ENCODE data around the gene MYO15B.

Gene MYO15B

DNA sequence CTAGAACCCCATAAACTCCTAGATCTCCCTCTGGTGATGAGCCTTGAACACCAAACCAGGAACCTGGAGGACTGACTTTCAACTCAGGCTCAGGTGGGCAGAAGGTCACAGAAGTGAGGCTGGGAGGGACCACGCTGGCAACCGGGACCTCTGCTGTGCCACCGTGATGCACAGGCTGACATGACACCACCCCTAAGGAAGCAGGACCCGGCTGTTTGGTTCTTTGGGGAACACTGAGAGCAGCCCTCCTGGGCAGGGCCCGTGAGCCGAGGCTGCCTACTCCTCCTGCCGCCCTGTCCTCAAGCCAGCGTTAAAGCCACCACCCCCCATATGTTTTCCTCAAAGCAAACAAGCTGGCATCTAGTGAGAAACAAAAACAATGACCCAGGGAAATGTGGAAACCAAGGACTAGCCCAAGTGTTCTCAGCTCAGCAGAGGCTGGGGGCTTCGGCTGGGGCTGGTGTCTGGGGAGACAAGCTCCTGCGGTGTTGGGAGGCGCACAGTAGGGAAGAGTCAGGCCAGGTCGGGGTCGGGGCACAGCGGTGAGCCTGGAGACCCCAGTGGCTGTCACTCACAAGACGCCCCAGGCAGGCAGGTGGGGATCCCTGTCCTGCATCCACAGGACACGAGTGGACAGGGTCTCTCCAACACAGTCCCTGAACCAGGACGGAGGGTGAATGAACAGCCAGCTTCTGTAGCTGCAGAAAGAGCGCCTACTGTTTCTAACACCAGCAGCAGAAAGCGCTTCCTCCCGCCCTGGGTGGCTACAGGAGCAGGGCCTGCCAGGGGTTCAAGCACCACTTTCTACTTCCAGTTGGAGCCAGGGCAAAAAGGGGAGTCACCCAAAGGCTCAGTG is 47.4 kb downstream of the MYO15B start:
- TF ChIP-seq, protein P1, sequence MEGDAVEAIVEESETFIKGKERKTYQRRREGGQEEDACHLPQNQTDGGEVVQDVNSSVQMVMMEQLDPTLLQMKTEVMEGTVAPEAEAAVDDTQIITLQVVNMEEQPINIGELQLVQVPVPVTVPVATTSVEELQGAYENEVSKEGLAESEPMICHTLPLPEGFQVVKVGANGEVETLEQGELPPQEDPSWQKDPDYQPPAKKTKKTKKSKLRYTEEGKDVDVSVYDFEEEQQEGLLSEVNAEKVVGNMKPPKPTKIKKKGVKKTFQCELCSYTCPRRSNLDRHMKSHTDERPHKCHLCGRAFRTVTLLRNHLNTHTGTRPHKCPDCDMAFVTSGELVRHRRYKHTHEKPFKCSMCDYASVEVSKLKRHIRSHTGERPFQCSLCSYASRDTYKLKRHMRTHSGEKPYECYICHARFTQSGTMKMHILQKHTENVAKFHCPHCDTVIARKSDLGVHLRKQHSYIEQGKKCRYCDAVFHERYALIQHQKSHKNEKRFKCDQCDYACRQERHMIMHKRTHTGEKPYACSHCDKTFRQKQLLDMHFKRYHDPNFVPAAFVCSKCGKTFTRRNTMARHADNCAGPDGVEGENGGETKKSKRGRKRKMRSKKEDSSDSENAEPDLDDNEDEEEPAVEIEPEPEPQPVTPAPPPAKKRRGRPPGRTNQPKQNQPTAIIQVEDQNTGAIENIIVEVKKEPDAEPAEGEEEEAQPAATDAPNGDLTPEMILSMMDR (IDR thresholded peaks at IDR 0.05), result no peak

DNA sequence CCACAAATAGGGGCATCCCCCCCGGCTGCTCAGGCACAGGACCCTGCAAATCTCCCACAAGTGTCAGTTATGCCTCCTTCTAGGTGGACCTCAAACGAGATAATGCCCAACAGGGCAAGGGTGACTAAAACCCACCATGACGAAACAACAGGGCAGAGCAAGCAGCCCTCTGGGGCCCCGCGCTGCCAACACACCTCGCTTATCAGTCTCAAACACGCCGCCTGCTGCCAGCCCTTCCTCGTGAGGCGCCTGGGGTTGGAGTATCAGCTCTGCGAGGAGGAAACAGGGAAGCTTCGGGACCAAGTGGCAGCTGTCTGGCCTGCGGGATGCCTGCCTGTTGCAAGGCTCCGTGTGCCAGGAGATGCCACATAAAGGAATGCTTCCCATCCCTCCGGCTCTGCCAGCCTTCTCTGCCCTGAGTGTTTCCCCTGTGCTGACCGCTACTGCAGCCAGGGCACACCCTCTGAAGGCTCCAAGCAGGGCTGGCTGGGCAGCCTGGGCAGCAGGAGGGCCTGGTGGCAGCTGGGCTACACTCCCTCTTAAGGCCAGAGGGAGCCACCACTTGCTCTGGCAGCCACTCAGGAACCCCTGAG is 48.1 kb downstream of the MYO15B start:
- TF ChIP-seq, protein P1 (IDR thresholded peaks at IDR 0.05), result no peak

DNA sequence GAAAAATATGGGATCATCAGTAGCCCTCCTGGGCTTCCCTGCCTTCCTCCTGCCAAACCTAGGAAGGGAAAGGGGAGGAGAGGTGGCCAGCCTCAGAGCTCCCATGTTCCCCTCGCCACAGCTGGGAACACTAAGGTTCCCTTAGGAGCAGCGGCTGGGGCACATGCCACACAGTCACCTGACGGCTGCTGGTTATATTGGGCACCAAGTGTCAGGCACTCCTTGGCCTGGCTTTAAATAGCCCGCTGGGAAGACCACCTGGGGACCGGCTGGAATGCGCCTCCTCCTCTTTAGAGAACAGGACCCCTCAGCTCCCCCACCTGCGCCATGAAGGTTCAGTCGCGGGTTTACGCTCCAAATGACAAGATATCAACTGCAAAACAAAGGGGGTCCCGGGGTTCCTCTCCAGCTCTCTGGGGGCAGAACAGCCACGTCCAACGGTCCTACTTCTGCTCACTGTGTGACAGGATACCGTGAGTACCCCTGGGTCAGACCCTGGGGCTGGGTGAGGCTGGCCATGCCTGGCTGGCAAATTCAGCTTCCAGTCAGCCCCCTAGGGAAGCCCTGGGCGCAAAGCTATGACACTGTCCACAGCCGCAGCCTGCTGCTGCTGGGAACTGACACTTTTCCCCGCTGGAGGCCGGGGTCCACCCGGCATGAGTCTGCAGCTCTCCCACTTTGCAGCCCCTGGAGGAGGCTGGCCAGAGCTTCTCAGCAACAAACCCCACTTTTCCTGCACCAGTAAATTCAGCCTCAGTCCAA is 49.0 kb downstream of the MYO15B start:
- TF ChIP-seq, protein P1 (IDR thresholded peaks at IDR 0.05), result no peak

DNA sequence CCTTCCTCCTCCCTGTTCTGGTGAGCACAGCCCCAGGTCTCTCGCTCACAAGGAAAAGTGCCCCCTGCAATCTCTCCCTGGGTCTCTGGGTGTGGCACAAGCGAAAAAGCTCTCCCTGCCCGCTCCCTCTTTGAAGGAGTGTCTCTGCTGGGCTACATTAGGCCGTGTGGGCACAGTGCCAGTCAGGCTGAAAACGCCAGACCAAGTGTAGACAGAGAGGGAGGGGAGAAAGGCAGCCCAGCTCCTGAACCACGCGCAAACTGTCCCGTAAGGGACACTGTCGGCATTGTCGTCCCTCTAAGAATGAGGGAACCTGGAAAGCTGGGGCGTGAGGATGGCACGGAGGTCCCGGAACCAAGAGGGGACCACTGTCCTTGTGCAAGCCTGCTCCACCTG is 49.5 kb downstream of the MYO15B start:
- TF ChIP-seq, protein P1 (IDR thresholded peaks at IDR 0.05), result no peak

DNA sequence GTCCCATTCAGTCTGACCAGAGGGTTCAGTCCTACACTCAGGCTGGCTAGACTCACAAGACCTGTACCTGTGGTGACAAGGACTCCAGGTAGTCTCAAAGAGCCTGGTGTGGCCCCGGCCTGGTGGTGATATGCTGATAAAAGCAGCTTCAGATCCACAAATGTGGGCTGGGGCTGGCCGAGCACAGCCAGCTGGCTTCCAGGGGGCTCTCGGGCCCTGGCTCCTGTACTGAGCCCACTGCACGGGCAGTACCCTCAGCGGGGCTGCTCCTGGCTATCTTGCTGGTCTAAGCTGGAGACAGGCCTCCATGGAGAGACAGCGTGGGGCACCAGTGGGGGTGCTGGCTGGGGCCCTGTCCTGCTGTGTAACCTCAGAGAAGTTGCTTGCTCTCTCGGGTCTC is 50.0 kb downstream of the MYO15B start:
- TF ChIP-seq, protein P1 (IDR thresholded peaks at IDR 0.05), result no peak

DNA sequence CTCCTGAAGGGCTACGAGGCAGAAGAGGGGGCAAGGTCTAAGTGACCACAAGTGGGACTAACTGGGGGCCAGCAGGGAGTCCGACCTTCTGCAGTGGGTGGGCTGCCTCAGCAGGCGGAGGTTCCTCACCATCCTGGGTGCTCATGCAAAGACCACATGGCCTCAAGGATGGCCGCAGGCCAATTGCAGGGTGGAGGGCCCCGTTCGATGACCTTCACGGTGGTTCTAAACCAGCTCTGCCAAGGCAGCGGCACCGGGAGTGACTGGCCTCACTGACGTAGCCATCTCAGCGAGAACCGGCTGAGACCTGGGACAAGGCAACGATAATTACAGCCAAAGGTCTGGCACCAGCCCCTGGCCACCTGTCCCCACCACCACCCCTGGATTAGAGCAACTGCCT is 51.3 kb downstream of the MYO15B start:
- TF ChIP-seq, protein P1 (IDR thresholded peaks at IDR 0.05), result no peak

DNA sequence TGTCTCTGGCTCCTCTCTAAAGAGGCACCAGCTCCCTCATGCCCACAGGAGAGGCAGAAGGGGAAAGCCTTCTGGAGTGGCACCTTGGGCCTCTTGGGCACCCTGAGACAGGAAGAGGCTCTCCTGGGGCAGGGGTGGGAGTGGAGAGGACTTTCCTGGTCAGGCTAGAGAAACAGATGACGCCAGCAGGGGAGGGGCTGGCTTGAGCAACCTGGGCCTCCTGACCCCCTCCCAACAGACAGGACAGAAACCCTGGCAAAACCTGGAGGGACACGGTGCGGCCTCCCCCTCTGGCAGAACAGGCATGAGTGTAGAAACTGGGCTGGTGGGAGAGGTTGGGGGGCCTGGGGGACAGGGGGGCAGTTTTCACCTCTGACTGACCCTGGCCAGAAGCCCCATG is 51.7 kb downstream of the MYO15B start:
- TF ChIP-seq, protein P1 (IDR thresholded peaks at IDR 0.05), result no peak

All from LNCAP (cell line).